HepG2 (cell line): Measurements from ENCODE around the gene KIAA0232. TPM values are rescaled to one million over a fixed set of nuclear protein-coding genes. Genes with fewer than 3 reads are reported as not detected.

Source experiments
- ATM ChIP-seq: fragments of 450-650 bp; IDR thresholded peaks from 2 replicates; pipeline ENCODE4 v1.7.1; 2017; ENCODE audit warnings: mild to moderate bottlenecking, borderline replicate concordance
- BRCA1 ChIP-seq: sonication (generic); formaldehyde crosslinking; IDR thresholded peaks from 2 replicates; pipeline ENCODE4 v1.4.0; 2020; ENCODE audit warnings: missing genetic modification reagents
- CHD2 ChIP-seq: IDR thresholded peaks from 2 replicates; pipeline ENCODE4 v1.6.1; 2011; ENCODE audit warnings: low read depth, low read length, improper control_type of control experiment
- ELF3 ChIP-seq: IDR thresholded peaks from 2 replicates; pipeline ENCODE4 v1.6.1; 2016; ENCODE audit warnings: missing genetic modification reagents, missing compliant biosample characterization
- MAFF ChIP-seq: IDR thresholded peaks from 2 replicates; pipeline ENCODE4 v1.6.1; 2011; ENCODE audit warnings: low read depth, low read length, improper control_type of control experiment
- MBD4 ChIP-seq: IDR thresholded peaks from 2 replicates; pipeline ENCODE4 v1.6.1; 2012; ENCODE audit warnings: low read length, inconsistent platforms, borderline replicate concordance
- MTA1 ChIP-seq: sonication (generic); formaldehyde crosslinking; IDR thresholded peaks from 2 replicates; pipeline ENCODE4 v1.4.0; 2020; ENCODE audit warnings: missing genetic modification reagents, mild to moderate bottlenecking, borderline replicate concordance
- NKX3-1 ChIP-seq: sonication (generic); formaldehyde crosslinking; IDR thresholded peaks from 2 replicates; pipeline ENCODE4 v1.5.0; 2020; ENCODE audit warnings: missing genetic modification reagents
- ONECUT2 ChIP-seq: sonication (generic); formaldehyde crosslinking; IDR thresholded peaks from 2 replicates; pipeline ENCODE4 v1.4.0; 2020; ENCODE audit warnings: missing genetic modification reagents
- POLR2A ChIP-seq, 2 experiments: IDR thresholded peaks; 2 replicates each; pipeline ENCODE4 v1.6.1; 2011; ENCODE audit warnings: low read depth in 2 of 2, low read length in 2 of 2, mild to moderate bottlenecking in 1 of 2, moderate library complexity in 1 of 2; ENCODE audit not compliant: insufficient read depth in 1 of 2
- PRMT3 ChIP-seq: sonication (generic); formaldehyde crosslinking; IDR thresholded peaks from 2 replicates; pipeline ENCODE4 v1.8.1; 2022; ENCODE audit warnings: low read depth, mild to moderate bottlenecking, moderate library complexity, missing genetic modification reagents, borderline replicate concordance
- SP140L ChIP-seq: sonication (generic); formaldehyde crosslinking; IDR thresholded peaks from 2 replicates; pipeline ENCODE4 v1.4.0; 2020; ENCODE audit warnings: missing genetic modification reagents, borderline replicate concordance
- SSRP1 ChIP-seq: IDR thresholded peaks from 2 replicates; pipeline ENCODE4 v1.6.1; 2016; ENCODE audit warnings: control low read depth
- XBP1 ChIP-seq: sonication (generic); formaldehyde crosslinking; IDR thresholded peaks from 2 replicates; pipeline ENCODE4 v1.5.0; 2020; ENCODE audit warnings: missing genetic modification reagents
- ZFP1 ChIP-seq: IDR thresholded peaks from 2 replicates; pipeline ENCODE4 v1.6.1; 2016
- ZMYM3 ChIP-seq: sonication (generic); formaldehyde crosslinking; IDR thresholded peaks from 2 replicates; pipeline ENCODE4 v1.5.1; 2020; ENCODE audit warnings: mild to moderate bottlenecking, missing genetic modification reagents
- ZNF468 ChIP-seq: sonication (generic); formaldehyde crosslinking; IDR thresholded peaks from 2 replicates; pipeline ENCODE4 v1.8.0; 2022; ENCODE audit warnings: mild to moderate bottlenecking, moderate library complexity, missing genetic modification reagents
- ZNF503 ChIP-seq: sonication (generic); formaldehyde crosslinking; IDR thresholded peaks from 2 replicates; pipeline ENCODE4 v1.4.0; 2020; ENCODE audit warnings: missing genetic modification reagents
- ZNF703 ChIP-seq: sonication (generic); formaldehyde crosslinking; IDR thresholded peaks from 2 replicates; pipeline ENCODE4 v1.5.1; 2020; ENCODE audit warnings: missing genetic modification reagents, mild to moderate bottlenecking, moderate library complexity, borderline replicate concordance
- ZNF879 ChIP-seq: sonication (generic); formaldehyde crosslinking; IDR thresholded peaks from 2 replicates; pipeline ENCODE4 v1.8.1; 2023; ENCODE audit warnings: missing genetic modification reagents
- ZSCAN20 ChIP-seq: sonication (generic); formaldehyde crosslinking; IDR thresholded peaks from 2 replicates; pipeline ENCODE4 v1.4.0; 2020; ENCODE audit warnings: missing genetic modification reagents, mild to moderate bottlenecking, borderline replicate concordance
- polyA plus RNA-seq, 8 experiments: library from polyadenylated mRNA; depleted of rRNA in 3 of 8; stranded (reverse) in 7 of 8; unstranded in 1 of 8; fragments of >200 nt; fragmentation: Illumina TruSeq in 4 of 8; extraction: Trizol in 4 of 8; gene quantifications; 2 replicates each; pipeline versions ENCODE4 v1.2.1 to v1.2.3, GENCODE V29; 2011 to 2016; ENCODE audit warnings: low read depth in 4 of 8, missing spikeins in 1 of 8, mixed read lengths in 1 of 8; ENCODE audit not compliant: insufficient read depth in 1 of 8
- total RNA-seq, 5 experiments: library from RNA; depleted of rRNA; stranded (reverse); fragments of >200 nt; fragmentation: Illumina TruSeq; extraction: Trizol; gene quantifications; 2 replicates each; pipeline ENCODE4 v1.2.3, GENCODE V29; 2016; ENCODE audit warnings: low read depth in 1 of 5
- TF ChIP-seq, protein P1 (sequence below): sonication (generic); formaldehyde crosslinking; IDR thresholded peaks from 2 replicates; pipeline ENCODE4 v1.4.0; 2020; ENCODE audit warnings: missing genetic modification reagents
- TF ChIP-seq, protein P2 (sequence below), 2 experiments: IDR thresholded peaks; 2 replicates each; pipeline ENCODE4 v1.6.1; 2011 to 2012; ENCODE audit warnings: low read length in 2 of 2, borderline replicate concordance in 1 of 2, low read depth in 1 of 2, mild to moderate bottlenecking in 1 of 2, moderate library complexity in 1 of 2

The KIAA0232 gene
- total and polyA plus RNA-seq, 2 of the 13 experiments (the other 11 are each of a cell fraction or from before 2014, with no cell fraction given): 7.8 to 17.1 TPM

DNA sequence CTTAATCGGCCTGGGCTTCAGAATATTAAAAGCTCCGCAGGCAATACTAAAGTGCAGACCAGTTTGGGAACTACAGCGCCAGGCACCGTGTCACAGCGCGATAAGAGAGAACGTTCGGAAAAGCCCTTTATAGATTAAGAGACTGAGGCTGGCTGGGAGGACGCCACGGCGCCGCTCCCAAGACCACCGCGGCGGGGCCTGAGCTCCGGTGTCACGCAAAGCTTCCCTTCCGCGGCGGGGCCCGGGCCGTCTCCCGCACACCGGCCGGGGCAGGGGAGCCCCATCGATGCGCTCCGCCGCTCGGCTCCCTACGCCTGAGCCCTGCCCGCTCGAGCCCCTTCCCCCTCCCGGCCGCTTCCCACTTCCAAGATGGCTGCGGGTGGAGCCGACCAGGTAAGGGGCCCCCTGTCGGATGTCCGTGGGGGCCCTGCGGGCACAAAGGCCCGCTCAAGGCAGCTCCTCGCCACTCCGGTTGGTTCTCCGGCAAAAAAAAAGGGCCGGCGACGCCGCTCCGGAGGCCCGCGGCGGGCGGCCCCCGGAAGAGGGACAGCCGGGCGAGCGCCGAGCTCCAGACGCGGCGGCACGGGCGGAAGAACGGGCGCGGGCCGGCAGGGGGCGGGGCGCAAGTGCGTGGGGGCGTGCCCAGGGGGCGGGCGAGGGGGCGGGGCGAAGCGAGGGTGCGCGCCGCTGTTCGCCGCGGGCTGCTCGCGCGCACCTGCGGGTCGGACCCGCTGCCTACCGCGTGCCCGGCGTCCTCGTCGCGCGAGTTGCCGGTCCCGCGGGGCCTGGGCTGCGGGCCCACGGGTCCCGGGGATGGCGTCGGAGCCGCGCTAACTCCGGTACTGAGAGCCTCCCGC is 126.8 kb downstream of the KIAA0232 start, which contains the start of gene TBC1D14 (continued):
- TF ChIP-seq POLR2A (IDR thresholded peaks at IDR 0.05; ENCODE audit: insufficient read depth in 1 of 2, low read depth in 2 of 2, low read length in 2 of 2) (peak in 1 of 2 experiments; percentile 58; a peak in 2 of 4 replicates), NKX3-1 (CRISPR knock-in tag) (no peak), SP140L (CRISPR knock-in tag) (no peak), ZSCAN20 (CRISPR knock-in tag) (no peak), BRCA1 (CRISPR knock-in tag) (no peak), ZNF703 (CRISPR knock-in tag) (0 out of 2 replicates have a peak, but pooled peaks have one; percentile 36), ZNF503 (CRISPR knock-in tag) (peak; percentile 66), ZNF468 (CRISPR knock-in tag) (no peak), MBD4 (no peak), ELF3 (no peak; the same call in 1 of the 2 replicates), ZNF879 (CRISPR knock-in tag) (no peak), PRMT3 (0 out of 2 replicates have a peak, but pooled peaks have one; percentile 31), ZMYM3 (CRISPR knock-in tag) (peak; percentile 48; the same call in 1 of the 2 replicates), ATM (no peak), MAFF (no peak), SSRP1 (no peak), ZFP1 (CRISPR knock-in tag) (no peak), CHD2 (0 out of 2 replicates have a peak, but pooled peaks have one; percentile 46), XBP1 (CRISPR knock-in tag) (no peak), MTA1 (CRISPR knock-in tag) (peak; percentile 72; the same call in 1 of the 2 replicates), ONECUT2 (0 out of 2 replicates have a peak, but pooled peaks have one; percentile 19)
- TF ChIP-seq, protein P1, sequence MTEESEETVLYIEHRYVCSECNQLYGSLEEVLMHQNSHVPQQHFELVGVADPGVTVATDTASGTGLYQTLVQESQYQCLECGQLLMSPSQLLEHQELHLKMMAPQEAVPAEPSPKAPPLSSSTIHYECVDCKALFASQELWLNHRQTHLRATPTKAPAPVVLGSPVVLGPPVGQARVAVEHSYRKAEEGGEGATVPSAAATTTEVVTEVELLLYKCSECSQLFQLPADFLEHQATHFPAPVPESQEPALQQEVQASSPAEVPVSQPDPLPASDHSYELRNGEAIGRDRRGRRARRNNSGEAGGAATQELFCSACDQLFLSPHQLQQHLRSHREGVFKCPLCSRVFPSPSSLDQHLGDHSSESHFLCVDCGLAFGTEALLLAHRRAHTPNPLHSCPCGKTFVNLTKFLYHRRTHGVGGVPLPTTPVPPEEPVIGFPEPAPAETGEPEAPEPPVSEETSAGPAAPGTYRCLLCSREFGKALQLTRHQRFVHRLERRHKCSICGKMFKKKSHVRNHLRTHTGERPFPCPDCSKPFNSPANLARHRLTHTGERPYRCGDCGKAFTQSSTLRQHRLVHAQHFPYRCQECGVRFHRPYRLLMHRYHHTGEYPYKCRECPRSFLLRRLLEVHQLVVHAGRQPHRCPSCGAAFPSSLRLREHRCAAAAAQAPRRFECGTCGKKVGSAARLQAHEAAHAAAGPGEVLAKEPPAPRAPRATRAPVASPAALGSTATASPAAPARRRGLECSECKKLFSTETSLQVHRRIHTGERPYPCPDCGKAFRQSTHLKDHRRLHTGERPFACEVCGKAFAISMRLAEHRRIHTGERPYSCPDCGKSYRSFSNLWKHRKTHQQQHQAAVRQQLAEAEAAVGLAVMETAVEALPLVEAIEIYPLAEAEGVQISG: peak; percentile 67
- TF ChIP-seq, protein P2, sequence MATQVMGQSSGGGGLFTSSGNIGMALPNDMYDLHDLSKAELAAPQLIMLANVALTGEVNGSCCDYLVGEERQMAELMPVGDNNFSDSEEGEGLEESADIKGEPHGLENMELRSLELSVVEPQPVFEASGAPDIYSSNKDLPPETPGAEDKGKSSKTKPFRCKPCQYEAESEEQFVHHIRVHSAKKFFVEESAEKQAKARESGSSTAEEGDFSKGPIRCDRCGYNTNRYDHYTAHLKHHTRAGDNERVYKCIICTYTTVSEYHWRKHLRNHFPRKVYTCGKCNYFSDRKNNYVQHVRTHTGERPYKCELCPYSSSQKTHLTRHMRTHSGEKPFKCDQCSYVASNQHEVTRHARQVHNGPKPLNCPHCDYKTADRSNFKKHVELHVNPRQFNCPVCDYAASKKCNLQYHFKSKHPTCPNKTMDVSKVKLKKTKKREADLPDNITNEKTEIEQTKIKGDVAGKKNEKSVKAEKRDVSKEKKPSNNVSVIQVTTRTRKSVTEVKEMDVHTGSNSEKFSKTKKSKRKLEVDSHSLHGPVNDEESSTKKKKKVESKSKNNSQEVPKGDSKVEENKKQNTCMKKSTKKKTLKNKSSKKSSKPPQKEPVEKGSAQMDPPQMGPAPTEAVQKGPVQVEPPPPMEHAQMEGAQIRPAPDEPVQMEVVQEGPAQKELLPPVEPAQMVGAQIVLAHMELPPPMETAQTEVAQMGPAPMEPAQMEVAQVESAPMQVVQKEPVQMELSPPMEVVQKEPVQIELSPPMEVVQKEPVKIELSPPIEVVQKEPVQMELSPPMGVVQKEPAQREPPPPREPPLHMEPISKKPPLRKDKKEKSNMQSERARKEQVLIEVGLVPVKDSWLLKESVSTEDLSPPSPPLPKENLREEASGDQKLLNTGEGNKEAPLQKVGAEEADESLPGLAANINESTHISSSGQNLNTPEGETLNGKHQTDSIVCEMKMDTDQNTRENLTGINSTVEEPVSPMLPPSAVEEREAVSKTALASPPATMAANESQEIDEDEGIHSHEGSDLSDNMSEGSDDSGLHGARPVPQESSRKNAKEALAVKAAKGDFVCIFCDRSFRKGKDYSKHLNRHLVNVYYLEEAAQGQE (IDR thresholded peaks at IDR 0.05; ENCODE audit: borderline replicate concordance in 1 of 2, low read depth in 1 of 2, low read length in 2 of 2): peak in 1 of 2 experiments; percentile 20; a peak in 1 of 4 replicates
